ENCODE measurements around the gene CHD6.

DNA sequence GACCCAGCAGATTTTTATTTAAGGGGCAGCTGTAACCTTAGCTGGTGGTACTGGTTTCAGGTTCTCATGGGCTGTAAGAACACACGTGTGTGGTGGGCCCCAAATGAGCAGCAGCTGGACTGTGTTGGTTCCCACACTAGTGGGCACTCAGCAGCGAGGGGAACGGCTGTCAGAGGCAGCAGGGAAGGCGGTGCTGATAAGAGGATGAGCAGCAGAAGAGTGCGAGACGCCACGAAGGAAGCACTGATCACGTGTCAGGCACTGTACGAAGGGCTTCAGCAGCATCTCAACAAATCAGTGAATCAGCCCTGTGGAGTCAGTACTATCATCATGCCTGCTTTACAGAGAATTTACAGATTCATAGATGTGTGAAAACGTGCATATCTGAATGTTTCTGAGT is 210.6 kb downstream of the CHD6 start:
- TF ChIP-seq, protein P1, sequence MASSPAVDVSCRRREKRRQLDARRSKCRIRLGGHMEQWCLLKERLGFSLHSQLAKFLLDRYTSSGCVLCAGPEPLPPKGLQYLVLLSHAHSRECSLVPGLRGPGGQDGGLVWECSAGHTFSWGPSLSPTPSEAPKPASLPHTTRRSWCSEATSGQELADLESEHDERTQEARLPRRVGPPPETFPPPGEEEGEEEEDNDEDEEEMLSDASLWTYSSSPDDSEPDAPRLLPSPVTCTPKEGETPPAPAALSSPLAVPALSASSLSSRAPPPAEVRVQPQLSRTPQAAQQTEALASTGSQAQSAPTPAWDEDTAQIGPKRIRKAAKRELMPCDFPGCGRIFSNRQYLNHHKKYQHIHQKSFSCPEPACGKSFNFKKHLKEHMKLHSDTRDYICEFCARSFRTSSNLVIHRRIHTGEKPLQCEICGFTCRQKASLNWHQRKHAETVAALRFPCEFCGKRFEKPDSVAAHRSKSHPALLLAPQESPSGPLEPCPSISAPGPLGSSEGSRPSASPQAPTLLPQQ (tag by site-specific recombination; IDR thresholded peaks at IDR 0.05): no peak
- TF ChIP-seq KLF9 (tag by site-specific recombination; IDR thresholded peaks at IDR 0.05; ENCODE audit: low read depth) (no peak), ZNF707 (tag by site-specific recombination; IDR thresholded peaks at IDR 0.05) (no peak), ZNF16 (tag by site-specific recombination; IDR thresholded peaks at IDR 0.05; ENCODE audit: low read depth) (no peak), ZNF121 (tag by site-specific recombination; IDR thresholded peaks at IDR 0.05) (no peak)
- TF ChIP-seq, protein P2, sequence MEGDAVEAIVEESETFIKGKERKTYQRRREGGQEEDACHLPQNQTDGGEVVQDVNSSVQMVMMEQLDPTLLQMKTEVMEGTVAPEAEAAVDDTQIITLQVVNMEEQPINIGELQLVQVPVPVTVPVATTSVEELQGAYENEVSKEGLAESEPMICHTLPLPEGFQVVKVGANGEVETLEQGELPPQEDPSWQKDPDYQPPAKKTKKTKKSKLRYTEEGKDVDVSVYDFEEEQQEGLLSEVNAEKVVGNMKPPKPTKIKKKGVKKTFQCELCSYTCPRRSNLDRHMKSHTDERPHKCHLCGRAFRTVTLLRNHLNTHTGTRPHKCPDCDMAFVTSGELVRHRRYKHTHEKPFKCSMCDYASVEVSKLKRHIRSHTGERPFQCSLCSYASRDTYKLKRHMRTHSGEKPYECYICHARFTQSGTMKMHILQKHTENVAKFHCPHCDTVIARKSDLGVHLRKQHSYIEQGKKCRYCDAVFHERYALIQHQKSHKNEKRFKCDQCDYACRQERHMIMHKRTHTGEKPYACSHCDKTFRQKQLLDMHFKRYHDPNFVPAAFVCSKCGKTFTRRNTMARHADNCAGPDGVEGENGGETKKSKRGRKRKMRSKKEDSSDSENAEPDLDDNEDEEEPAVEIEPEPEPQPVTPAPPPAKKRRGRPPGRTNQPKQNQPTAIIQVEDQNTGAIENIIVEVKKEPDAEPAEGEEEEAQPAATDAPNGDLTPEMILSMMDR (tag by site-specific recombination; IDR thresholded peaks at IDR 0.05): no peak
- TF ChIP-seq, protein P3, sequence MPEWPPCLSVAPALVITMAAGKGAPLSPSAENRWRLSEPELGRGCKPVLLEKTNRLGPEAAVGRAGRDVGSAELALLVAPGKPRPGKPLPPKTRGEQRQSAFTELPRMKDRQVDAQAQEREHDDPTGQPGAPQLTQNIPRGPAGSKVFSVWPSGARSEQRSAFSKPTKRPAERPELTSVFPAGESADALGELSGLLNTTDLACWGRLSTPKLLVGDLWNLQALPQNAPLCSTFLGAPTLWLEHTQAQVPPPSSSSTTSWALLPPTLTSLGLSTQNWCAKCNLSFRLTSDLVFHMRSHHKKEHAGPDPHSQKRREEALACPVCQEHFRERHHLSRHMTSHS (tag by site-specific recombination; IDR thresholded peaks at IDR 0.05): no peak
